Measurements from ENCODE around the gene COA7.

COA7 gene

DNA sequence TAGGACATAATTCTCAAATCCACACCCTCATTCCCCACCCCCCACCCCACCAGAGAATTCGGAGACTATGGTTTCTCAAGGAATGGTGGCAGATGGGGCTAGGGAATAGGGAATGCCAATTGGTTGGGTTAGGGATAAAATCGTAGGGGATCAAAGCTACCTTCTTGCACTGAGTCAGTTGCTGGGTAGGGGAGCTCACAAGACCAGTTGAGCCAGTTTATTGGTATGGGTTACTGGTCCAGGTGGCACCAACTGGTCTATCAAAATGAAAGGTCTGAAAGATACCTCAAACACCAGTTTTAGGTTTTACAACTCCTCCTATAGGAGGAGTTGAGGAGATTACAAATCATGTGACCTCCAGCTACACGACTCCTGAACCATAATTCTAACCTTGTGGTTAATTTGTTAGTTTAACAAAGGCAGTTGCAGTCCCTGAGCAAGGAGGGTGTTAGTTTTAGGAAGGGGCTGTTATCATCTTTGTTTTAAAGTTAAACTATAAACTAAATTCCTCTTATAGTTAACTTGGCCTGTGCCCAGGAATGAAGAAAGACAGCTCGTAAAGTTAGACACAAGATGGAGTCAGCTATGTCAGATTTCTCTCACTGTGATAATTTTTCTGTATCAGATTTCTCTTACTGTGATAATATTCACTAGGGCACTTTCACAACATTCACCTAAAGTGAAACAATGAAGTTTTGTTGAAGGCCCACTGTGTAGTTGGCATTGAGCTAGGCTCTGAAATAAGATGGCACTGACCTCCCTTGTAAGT, 62.6 kb downstream of the COA7 start:
- DNase-seq (ENCODE audit: low read depth): no peak
